ENCODE data around the gene TOR3A.
"Not testable (repeated sequence)": the region's sequence is repeated elsewhere in the genome, so short reads cannot be mapped to it uniquely, and the experiment has no call there.

TOR3A gene

DNA sequence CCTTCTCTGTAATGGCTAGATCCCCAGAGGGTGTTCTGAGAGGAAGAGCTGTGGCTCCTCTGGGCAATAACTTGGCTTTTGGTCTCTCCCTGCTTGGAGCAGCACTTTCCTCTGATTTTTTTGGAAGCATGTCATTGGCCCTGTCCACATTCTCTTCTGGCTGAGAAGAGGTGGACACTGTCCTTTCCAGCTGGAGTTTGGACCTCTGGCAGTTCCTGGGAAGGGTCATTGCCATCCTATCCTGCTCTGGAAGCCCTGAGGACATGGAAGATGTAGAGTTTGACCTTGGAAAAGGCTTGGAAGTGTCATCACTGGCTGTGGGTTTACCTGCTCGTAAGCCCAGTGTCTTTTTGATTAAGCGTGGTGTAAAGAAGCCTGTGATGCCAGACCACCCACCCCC, 26.8 kb downstream of the TOR3A start:
- DNase-seq: no peak

DNA sequence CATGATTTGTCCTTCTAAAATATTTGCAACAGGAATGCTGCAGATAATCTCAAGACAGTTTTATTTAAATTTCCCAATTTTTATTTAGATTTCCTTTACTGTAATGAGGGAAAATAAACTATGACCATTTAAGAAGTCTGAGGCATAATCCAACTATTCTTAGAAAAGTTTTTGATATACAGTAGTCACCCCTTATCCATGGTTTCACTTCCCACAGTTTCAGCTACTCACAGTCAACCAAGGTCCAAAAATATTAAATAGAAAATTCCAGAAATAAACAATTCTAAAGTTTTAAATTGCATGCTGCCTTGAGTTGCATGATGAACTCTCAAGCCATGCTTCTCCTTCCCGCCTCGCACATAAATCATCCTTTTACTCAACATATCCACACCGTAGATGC, 33.3 kb downstream of the TOR3A start:
- no peak for DNase-seq

DNA sequence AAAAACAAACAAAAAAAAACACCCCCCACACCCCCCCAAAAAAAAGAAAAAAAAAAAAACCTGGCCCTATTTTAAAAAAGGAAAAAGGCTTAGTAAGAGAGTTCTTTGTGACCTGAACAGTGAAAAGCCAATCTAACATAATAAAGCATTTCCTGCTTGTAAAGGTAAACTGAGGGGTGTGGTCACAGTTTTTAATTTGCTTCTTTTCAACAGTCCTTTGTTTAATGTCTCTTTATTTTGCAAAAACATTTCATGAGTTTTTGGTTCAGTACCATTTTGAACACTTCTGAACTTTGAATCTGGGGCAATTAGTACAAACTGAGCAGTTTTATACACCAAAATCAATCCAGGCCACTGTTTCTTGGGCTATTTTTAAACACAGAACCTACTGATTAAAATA, 37.6 kb downstream of the TOR3A start:
- no peak for DNase-seq

DNA sequence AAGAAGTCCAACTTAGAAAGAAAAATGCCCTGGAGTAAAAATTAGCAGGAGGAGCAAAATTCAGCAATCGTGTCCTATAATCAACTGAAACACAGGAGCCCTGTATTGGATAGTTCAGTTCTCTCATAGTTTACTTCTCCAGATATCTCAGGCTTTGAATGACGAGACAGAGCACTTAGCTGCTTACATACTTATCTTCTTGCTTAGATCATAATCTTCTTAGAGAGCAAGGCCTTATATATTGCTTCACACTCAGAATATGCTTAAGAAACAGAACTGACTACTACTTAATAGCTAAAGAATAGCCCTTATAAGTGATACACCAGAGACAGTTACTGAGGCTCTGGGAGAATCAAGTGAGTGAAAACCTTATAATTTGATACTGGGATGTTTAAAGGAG, 38.9 kb downstream of the TOR3A start:
- no peak for DNase-seq

DNA sequence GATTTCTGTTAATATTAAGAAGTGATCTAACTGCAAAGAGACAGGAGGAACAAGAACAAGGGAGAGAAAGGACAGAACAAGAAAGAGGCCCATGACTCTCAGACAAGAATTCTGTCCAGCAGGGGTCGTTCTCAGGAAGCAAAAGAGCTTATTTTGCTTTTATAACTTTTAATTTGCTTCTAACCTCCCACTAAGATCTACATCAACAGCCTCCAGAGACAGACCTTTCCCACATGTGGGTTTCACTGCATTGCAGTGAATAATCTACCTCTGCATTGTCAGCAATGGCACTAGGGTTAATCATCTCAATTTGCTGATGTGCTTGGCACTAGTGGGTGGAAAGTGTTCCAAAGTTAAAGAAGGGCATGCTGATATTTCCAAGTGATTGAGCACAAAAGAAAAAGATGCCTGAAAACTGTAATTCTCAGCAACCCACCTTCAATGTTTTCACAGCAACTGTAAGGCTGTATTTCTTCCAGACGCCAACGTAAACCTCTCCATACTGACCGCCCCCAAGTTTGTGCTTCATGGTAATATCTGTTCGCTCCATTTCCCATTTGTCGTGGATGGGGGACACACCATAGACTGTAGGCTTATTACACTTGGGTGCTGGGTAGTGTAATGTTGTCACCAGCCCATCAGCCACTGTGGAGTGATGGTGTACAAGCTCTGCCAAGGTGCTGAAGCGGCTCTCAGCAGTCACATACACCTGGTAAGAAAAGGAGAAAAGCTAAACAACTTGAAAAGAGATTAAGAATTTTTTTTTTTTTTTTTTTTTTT, 39.5 kb downstream of the TOR3A start:
- DNase-seq: peak; percentile 50 to 63

DNA sequence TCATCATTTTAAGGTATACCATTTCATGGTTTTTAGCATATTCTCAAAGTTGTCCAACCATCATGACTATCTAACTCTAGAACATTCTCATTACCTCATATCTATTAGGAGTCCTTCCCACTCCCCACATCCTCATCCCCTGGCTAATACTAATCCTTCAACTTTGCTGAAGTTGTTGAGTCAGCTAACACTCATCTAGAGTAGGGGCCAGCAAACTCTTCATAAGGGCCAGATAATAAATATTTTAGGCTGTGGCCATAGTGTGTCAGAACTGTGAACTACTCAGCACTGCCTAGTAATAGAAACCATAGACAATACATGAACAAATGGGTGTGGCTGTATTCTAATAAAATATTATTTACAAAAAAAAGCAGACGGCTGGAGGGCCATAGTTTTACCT, 43.0 kb downstream of the TOR3A start:
- DNase-seq: no peak

DNA sequence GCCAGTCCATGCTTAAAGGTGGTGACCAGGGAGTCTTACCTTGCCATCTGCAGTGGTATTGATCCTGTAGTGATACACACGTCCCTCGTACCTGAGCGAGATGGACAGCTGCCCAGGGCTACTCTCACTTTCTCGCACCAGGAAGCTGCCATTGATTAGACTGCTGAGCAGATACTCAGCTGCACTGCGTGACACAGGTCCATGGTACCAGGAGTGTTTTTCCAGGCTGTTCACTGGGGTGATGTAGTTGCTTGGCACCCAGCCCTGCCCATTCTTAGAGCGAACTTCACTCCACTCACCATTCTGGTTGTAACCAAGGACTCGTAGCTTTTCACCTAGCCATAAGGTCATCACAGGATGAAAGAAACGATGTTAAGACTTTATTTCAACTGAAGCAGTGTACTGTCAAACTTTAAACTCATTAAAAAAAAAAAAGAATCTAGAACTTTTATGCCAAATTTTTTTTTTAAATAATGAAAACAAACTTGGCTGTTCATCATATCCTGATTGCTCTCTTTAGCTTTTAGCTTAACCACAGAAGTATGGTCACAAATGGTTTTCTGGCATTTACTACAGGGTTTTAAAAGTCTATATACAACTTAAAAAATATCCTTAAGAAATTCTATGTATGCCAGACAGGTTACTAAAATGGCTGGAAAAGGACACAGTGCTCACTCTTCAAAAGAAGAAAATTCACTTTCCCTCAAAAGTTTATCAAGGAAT, 44.6 kb downstream of the TOR3A start:
- no peak for DNase-seq

DNA sequence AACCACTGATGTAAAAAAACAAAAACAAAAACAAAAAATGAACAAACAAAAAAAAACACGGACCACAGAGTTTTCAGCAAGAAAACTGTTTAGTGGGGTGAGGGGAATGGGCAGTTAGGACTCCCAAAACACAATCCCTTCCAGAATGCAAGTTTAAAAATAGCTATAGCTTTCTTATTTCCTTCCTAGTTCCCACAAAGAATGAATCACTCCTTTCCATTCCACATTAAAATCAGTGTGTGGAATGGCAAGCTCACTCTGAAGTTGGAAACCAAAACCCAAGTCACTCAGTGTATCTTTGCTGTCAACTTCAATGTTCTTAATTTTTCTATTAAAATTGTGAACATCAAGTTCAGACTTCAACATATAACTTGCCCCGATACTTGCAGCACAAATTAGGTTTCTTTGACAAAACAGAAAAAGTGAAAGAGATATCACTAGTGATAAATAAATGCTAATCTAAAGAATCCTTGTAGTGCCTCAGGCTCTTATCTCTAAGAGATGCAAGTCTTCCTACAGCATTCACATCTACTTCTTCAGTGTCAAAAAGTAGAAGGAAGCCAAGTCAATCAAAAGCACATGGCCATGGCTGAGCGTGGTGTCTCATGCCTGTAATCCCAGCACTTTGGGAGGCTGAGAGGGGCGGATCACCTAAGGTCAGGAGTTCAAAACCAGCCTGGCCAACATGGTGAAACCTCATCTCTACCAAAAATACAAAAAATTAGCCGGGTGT, 45.5 kb downstream of the TOR3A start:
- DNase-seq: no peak

DNA sequence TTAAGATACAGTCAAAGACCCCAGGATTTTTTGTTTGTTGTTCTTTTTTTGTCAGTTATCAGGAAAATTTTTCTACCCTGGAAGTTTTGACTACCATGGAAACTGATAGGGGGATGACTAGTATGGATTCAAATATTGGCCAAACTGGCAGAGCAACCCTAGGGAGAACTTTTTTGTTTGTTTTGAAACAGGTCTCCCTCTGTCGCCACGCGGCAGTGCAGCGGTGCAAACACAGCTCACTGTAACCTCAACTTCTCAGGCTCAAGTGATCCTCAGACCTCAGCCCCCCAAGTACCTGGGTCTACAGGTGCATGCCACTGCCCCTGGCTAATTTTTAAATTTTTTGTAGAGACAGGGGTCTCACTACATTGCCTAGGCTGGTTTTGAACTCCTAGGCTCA, 46.6 kb downstream of the TOR3A start:
- no peak for DNase-seq

DNA sequence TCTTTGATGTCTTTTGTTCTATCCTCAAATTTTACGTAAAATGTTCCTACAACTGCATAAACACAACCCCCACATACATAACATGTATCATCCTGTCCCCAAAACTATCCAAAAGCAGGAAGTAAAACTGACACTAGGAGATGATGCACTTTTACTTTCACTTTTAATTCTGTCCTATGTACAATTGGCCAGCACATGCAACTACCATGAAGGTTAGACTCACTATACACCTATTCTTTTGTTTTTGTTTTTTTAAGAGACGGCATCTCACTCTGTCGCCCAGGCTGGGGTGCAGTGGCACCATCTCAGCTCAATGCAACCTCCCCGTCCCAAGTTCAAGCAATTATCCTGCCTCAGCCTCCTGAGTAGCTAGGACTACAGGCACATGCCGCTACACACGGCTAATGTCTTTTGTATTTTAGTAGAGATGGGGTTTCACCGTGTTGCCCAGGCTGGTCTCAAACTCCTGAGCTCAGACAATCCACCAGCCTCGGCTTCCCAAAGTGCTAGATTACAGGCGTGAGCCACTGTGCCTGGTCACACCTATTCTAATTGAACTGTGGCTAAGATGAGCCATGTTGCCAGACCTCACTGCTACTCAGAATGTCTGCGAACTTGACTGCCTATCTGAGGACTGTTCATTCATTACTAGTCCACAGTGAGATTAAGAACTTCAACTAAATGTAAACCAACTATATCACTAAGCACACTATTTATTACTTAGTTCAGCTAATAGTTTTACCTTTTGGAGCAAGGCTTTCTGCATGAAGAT, 48.0 kb downstream of the TOR3A start:
- peak; percentile 16 to 23 for DNase-seq

DNA sequence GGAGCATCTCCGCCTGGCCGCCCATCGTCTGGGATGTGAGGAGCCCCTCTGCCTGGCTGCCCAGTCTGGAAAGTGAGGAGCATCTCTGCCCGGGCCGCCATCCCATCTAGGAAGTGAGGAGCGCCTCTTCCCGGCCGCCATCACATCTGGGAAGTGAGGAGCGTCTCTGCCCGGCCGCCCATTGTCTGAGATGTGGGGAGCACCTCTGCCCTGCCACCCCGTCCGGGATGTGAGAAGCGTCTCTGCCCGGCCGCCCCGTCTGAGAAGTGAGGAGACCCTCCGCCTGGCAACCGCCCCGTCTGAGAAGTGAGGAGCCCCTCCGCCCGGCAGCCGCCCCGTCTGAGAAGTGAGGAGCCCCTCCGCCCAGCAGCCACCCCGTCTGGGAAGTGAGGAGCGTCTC, 53.3 kb downstream of the TOR3A start:
- not testable (repeated sequence) for DNase-seq

DNA sequence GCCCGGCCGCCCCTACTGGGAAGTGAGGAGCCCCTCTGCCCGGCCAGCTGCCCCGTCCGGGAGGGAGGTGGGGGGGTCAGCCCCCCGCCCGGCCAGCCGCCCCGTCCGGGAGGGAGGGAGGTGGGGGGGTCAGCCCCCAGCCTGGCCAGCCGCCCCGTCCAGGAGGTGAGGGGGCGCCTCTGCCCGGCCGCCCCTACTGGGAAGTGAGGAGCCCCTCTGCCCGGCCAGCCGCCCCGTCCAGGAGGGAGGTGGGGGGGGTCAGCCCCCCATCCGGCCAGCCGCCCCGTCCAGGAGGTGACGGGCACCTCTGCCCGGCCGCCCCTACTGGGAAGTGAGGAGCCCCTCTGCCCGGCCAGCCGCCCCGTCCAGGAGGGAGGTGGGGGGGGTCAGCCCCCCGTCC, 53.8 kb downstream of the TOR3A start:
- DNase-seq: not testable (repeated sequence)

DNA sequence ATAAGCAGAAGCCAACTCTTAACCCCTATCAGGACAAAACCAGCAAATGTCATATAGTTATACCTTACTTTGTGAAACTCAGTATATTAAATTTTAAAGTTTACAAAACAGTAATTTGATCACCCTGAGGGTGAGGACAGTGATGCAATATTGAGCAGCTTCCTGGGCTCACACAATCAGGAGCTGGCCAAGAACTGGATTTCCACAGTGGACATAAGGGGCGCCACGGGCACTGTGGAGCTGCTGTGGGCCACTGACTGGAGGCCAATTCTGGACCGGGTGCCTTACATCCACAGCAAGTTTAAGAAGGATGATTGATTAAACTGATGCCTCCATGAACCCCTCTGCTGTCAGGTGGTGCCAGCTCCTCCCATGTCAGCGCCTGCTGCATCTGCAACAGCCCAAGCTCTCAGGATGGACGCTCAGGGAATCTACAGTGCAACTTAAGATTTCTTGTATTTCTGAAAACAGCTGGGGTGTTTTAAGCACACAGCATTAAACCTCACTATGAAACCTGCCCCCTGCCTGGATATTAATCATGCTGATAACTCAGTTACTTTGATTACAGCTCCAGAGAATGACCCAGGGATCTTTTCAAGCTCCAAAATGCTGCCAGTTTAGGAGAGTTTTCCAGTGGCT, 55.9 kb downstream of the TOR3A start:
- DNase-seq: no peak

DNA sequence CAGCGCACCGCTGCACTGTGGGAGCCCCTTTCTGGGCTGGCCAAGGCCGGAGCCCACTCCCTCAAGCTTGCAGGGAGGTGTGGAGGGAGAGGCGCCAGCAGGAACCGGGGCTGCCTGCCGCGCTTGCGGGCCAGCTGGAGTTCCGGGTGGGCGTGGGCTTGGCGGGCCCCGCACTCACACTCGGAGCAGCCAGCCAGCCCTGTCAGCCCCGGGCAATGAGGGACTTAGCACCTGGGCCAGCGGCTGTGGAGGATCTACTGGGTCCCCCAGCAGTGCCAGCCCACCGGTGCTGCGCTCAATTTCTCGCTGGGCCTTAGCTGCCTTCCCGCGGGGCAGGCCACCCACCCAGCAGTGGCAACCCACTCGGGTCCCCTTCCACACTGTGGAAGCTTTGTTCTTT, 56.9 kb downstream of the TOR3A start:
- DNase-seq: not testable (repeated sequence)

DNA sequence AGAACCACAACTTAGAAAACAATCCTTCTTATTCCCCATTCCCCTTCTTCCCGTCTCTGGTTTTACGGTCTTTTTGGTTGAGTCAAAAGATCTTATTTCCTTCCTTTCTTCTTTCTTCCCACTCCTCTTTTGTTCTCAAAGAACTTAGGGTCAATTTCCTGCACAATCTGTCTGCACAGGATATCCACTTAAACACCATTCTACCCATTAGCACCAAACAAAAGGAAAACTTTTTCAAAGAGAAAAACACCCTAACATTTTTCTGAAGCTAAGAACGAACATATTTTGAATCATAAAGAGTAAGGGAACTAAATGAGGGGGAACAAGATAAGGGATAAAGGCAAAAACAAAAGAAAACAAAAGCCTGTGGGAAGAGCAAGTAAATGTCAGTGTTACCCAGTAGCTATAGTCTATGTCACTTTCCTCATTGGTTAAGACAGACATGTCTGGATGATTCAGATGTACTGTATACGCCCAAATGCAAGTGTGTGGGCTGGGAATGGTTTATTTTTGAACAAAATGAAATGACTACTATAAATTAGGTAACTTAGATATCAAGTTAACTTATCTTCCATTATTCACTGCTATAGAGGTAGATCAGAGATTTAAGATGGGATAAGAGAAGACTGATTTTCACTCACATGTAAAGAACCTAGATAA, 59.9 kb downstream of the TOR3A start:
- DNase-seq: peak; percentile 45 to 54

DNA sequence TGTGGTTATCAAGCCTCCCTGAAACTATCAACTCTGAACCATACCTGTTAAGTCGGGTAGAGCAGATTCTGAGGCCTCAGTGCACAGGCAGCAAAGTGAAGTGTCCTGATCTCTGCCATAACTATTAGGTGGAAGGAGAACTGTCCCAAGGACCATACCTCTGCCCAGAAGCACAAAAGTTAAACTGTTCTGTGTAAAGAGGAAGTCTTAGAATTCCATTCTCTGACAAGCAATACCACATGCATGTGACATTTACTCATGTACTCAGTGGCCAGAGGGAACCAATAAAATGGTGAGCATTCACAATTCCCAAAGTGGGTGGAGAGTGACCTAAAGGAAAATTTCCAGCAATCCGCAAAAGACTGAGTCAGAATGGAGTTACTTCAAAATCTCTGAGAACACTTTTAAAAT, 61.0 kb downstream of the TOR3A start:
- DNase-seq: no peak

DNA sequence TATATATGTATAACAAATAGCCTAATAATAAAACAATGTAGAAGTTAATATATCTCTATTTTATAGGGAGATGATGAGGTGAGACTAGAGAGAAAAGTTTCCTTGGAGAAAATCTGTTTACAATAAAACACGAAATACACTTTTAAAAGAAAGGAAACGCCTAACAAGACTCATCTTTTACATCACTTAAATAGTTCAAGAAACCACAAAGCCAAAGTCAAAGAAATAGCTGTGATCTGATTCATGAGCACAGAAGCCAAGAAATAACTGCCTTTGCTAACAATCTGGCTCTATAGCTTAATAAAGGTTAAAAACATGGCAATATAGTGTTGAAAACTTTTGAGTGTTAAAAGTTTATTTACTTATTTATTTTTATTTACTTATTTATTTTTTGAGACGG, 61.5 kb downstream of the TOR3A start:
- DNase-seq: no peak

DNA sequence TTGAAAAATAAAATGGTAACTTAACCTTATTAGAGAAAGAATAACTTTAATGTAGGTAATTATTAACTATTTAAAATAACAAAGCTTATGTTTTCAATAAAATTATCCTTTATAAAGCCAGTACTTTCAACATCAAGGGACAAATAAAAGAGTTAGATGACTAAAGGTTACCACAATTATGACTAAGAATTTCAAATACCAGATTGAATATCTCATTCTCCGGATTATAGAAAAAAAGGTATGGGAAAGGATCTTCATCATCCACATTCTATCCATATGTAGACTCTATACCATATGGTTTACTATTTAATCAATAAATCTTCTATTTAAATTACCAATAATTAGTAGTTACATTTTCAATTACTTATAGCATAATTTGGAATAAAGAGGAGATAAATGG, 62.8 kb downstream of the TOR3A start:
- no peak for DNase-seq

DNA sequence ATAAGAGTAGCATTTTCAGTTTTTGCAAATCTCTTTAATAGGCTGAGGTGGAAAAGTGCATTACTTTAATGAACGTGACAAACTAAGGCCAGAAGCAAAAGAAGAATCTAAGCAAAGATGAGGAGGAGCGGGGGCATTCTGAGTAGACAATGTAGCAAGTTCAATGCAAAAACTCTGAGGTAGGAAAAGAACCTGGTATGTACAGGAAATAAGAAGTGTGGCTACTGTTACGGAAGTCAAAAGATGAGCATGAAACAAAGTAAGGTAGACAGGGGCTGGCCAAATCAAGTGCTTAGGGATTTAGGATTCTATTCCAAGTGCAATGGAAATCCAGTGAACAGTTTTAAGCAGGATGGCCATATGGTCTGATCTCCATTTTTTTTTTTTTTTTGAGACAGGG, 63.7 kb downstream of the TOR3A start:
- DNase-seq: no peak
